Choroid plexus epithelial cell (primary cell): Measurements from ENCODE around the gene YIPF6.
"Not testable (repeated sequence)": the region's sequence is repeated elsewhere in the genome, so short reads cannot be mapped to it uniquely, and the experiment has no call there.

ENCODE experiments used
- DNase-seq: peaks from one replicate; pipeline ENCODE4 v3.0.0-alpha.2; 2010; ENCODE audit warnings: low read depth
- H3K4me3 ChIP-seq: 2 replicates; pipeline ENCODE4 v1.5.1; 2011; ENCODE audit warnings: low read depth, mild to moderate bottlenecking, control low read depth, low read length, moderate library complexity
- CTCF ChIP-seq: conservative IDR thresholded peaks from 2 replicates; pipeline ENCODE4 v1.5.1; 2011; ENCODE audit warnings: low read depth, mild to moderate bottlenecking, control low read depth, inconsistent platforms, low read length, moderate library complexity

Gene YIPF6

DNA sequence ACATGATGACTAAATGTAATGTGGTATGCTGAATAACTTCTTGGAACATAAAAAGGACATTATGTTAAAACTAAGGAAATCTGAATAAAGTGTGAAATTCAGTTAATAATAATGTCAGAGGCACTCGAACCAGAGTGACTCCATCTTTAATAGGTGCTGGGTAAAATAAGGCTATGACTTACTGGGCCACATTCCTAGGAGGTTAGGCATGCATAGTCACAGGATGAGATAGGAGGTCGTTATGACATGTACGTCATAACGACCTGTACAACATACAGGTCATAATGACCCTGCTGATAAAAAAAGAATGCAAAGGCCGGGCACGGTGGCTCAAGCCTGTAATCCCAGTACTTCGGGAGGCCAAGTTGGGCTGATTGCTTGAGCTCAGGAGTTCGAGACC is 36.7 kb upstream of the YIPF6 start:
- DNase-seq: peak; percentile 20
- no peak overlapping the region for H3K4me3 ChIP-seq
- TF ChIP-seq CTCF: no peak

DNA sequence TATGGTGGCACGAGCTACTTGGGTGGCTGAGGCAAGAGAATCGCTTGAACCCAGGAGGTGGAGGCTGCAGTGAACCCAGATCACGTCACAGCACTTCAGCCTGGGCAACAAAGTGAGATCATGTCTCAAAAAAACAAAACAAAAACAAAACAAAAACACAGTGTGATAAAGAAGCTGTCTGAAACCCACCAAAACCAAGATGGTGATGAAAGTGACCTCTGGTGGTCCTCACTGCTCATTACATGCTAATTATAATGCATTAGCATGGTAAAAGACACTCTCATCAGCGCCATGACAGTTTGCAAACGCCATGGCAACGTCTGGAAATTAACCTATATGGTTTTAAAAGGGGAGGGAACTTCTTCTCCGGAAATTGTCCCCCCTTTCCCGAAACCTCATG is 36.2 kb upstream of the YIPF6 start:
- peak; percentile 55 for TF ChIP-seq CTCF
- H3K4me3 ChIP-seq: no peak overlapping the region
- DNase-seq: peak; percentile 62

DNA sequence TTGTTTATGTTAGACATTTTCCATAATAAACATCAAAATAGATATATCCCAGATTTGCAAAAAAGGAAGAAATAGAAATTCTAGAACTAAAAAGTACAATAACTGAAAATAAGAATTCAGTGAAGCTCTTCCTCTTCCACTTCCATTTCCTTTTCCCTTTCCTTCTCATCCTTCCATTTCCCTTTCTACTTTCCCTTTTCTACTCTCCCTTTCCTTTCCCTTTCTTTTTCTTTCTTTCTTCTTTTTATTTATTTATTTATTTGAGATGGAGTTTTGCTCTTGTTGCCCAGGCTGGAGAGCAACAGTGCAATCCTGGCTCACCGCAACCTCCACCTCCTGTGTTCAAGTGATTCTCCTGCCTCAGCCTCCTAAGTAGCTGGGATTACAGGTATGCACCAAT is 35.0 kb upstream of the YIPF6 start:
- DNase-seq: no peak
- H3K4me3 ChIP-seq: no peak overlapping the region
- TF ChIP-seq CTCF: no peak

DNA sequence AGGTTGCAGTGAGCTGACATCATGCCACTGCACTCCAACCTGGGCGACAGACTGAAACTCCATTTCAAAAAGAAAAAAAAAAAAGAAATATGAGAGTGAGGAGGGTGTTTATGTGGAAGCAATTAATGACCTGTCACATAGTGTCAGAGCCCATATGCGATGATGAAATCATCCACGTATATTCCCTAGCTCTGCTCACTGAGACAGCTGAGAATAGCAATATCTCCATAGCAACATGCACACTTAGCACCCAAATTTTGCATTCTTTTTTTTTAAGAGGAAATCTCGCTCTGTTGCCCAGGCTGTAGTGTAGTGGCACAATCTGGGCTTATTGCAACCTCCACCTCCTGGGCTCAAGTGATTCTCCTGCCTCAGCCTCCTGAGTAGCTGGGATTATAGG is 34.1 kb upstream of the YIPF6 start:
- TF ChIP-seq CTCF: no peak
- no peak for DNase-seq
- no peak overlapping the region for H3K4me3 ChIP-seq

- no peak for DNase-seq
- no peak overlapping the region for H3K4me3 ChIP-seq
- TF ChIP-seq CTCF: no peak
Observed at GRCh38 chrX:68480969-68481368, 17.9 kb upstream of the YIPF6 start.

- not testable (repeated sequence) for H3K4me3 ChIP-seq, DNase-seq
Observed at GRCh38 chrX:68486198-68486597, 12.7 kb upstream of the YIPF6 start.

DNA sequence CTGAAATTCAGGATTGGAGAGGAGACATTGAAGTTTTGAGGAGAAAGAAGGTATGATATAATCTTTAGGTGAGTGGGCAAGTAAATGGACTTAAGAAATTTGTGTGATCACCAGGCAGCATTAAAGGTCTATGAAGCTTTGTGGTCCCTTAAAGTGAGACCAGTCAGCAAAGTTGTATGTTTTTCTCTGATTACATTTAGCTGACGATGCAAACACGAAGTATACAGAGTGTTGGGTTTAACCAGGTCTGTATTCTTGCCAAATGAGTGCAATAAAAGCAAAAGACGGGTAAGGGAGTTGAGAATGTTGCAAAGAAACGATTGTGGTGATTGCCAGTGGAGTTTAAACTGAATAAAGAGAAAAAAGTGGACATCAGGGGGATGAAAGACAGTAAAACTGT is 11.6 kb upstream of the YIPF6 start:
- TF ChIP-seq CTCF: no peak
- DNase-seq: no peak
- no peak overlapping the region for H3K4me3 ChIP-seq

- TF ChIP-seq CTCF: no peak
- DNase-seq: no peak
- H3K4me3 ChIP-seq: no peak overlapping the region
Observed at GRCh38 chrX:68487924-68488323, 10.9 kb upstream of the YIPF6 start.
